Activated naive CD8-positive, alpha-beta T cell treated with anti-CD3 and anti-CD28 coated beads for 36 hours (primary cell): ENCODE measurements around the gene AGAP1. TPM values are rescaled to one million over a fixed set of nuclear protein-coding genes. Genes with fewer than 3 reads are reported as not detected.
"Not testable (repeated sequence)": the region's sequence is repeated elsewhere in the genome, so short reads cannot be mapped to it uniquely, and the experiment has no call there.

Experiments
- DNase-seq: peaks from one replicate; pipeline ENCODE4 v3.0.0; 2021
- H3K27ac Mint-ChIP-seq: one replicate; pipeline ENCODE4 v1.8.0; 2022; ENCODE audit warnings: mild to moderate bottlenecking, moderate library complexity, mixed read lengths
- H3K27me3 Mint-ChIP-seq: one replicate; pipeline ENCODE4 v1.8.0; 2022; ENCODE audit warnings: mild to moderate bottlenecking, mixed read lengths
- H3K36me3 Mint-ChIP-seq: one replicate; pipeline ENCODE4 v1.8.0; 2021; ENCODE audit warnings: mild to moderate bottlenecking, mixed read lengths
- H3K4me1 Mint-ChIP-seq: one replicate; pipeline ENCODE4 v1.8.0; 2021; ENCODE audit warnings: mixed read lengths
- H3K4me3 Mint-ChIP-seq: one replicate; pipeline ENCODE4 v1.8.0; 2022; ENCODE audit warnings: mild to moderate bottlenecking, moderate library complexity, mixed read lengths
- H3K9me3 Mint-ChIP-seq: one replicate; pipeline ENCODE4 v1.8.0; 2022; ENCODE audit warnings: mixed read lengths
- total RNA-seq, 2 experiments: library from RNA; stranded (reverse); gene quantifications; one replicate each; pipeline ENCODE4 v1.2.3, GENCODE V29; 2021

The AGAP1 gene
- total RNA-seq, 2 experiments from 2014 or later = 0.89 to 1.4 TPM

DNA sequence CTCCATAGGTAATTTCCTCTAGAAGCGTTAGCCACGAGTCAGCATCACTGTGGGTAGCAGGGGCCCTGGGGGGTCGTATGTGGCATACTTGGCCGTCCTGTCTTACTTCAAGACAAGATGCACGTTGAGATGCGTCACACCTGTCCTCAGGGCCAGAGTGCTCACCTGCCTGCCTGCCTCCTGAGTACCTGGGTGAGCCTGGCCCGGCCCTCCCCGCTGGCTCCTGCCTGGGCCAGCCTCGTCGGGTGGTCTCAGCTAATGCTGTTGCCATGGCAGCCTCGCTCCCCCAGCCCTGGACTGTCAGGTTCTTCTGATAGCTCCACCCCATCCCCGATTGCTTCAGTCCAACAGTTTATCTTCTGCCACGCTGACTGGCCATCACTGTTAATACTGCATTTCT is 441.9 kb downstream of the AGAP1 start:
- no peak for DNase-seq
- H3K9me3 Mint-ChIP-seq = peaks cover 2% of the 10 kb centered on the region
- peaks cover 12% of the 10 kb centered on the region for H3K27me3 Mint-ChIP-seq
- H3K36me3 Mint-ChIP-seq = no peaks in the 10 kb centered on the region
- no peak overlapping the region for H3K27ac Mint-ChIP-seq
- H3K4me3 Mint-ChIP-seq = no peak overlapping the region
- H3K4me1 Mint-ChIP-seq = no peaks in the 10 kb centered on the region

DNA sequence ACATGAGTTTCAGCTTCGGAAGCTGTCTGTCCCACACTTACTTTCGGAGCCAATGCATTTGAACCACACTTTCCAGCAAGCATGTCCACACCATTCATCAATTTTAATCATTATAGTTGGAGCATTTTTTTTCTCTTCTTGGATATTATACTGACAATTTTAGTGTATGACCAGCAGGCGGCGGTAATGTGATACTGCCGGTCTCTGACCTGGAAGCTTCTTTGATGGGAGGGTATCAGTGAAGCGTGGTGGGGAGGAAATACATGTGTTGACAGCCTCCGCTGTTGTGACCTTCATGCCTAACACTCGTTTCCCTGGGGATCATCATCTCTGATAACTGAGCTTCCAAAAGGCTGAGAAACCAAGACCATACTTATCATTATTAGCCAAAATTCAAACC is 442.6 kb downstream of the AGAP1 start:
- Mint-ChIP-seq H3K36me3 (no peaks in the 10 kb centered on the region), H3K4me3 (no peak overlapping the region), H3K27ac (no peak overlapping the region), H3K27me3 (peaks cover 12% of the 10 kb centered on the region), H3K9me3 (peaks cover 2% of the 10 kb centered on the region), H3K4me1 (no peaks in the 10 kb centered on the region)
- DNase-seq = no peak

DNA sequence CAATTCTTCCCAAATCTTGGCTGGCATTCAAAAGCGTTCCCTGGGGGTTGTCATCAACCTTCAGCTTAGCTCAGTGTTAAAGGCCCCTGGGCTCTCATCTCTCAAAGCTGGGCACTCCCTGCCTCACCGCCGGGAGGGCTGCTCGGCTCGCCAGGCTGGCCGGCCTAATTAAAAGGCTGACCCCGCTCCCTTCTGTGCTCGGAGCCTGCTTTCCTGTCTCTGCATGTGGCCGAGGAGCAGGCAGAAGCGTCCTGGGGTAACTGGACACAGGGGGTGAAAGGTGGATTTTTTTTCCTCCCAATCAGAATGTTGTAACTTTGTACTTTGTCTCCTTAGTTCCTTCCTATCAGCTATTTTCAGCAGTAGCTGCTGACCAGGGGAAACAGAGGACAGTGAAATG is 443.2 kb downstream of the AGAP1 start:
- H3K36me3 Mint-ChIP-seq = no peaks in the 10 kb centered on the region
- no peaks in the 10 kb centered on the region for H3K4me1 Mint-ChIP-seq
- no peak overlapping the region for H3K4me3 Mint-ChIP-seq
- no peak for DNase-seq
- H3K27ac Mint-ChIP-seq = no peak overlapping the region
- peaks cover 2% of the 10 kb centered on the region for H3K9me3 Mint-ChIP-seq
- peaks cover 17% of the 10 kb centered on the region for H3K27me3 Mint-ChIP-seq

DNA sequence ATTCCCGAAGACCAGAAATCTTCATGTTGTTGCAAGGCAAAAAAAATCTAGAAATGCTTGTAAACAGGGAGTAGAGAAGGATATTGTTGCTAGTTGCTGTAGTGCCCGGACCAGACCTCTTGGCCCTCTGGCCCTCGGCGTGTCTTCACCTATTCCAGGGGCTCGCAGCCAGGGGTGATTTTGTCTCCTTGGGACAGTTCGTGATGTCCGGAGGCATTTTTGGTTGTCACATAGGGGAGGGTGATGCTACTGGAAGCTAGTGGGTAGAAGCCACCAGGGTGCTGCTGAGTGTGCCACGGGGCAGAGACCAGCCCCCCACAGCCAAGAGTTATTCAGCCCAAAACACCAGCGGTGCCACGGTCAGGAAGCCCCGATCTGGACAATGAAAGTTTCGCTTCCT is 443.7 kb downstream of the AGAP1 start:
- no peak for DNase-seq
- no peak overlapping the region for H3K27ac Mint-ChIP-seq
- H3K9me3 Mint-ChIP-seq = peaks cover 2% of the 10 kb centered on the region
- peaks cover 17% of the 10 kb centered on the region for H3K27me3 Mint-ChIP-seq
- H3K4me1 Mint-ChIP-seq = no peaks in the 10 kb centered on the region
- no peak overlapping the region for H3K4me3 Mint-ChIP-seq
- no peaks in the 10 kb centered on the region for H3K36me3 Mint-ChIP-seq

DNA sequence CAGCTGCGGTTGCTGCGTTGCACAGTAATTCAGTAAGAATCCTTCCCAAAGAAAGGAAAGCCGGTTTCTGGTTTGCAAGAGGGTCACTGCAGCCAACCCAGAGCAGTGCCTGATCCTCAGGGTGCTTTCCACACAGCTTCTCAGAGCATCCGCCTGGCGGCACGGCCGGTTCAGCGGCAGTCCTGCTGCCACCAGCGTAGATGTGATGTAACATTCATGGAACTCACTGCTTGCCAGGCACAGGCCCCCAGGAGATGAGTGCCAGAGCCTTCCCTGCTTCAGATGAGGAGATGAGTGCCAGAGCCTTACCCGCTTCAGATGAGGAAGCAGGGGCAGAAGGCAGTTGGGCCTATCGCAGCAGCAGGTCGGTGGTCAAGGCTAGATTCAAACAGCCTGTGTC is 444.1 kb downstream of the AGAP1 start:
- Mint-ChIP-seq H3K36me3 (no peaks in the 10 kb centered on the region), H3K9me3 (peaks cover 2% of the 10 kb centered on the region), H3K27me3 (peaks cover 15% of the 10 kb centered on the region), H3K27ac (no peak overlapping the region), H3K4me3 (no peak overlapping the region), H3K4me1 (no peaks in the 10 kb centered on the region)
- no peak for DNase-seq

DNA sequence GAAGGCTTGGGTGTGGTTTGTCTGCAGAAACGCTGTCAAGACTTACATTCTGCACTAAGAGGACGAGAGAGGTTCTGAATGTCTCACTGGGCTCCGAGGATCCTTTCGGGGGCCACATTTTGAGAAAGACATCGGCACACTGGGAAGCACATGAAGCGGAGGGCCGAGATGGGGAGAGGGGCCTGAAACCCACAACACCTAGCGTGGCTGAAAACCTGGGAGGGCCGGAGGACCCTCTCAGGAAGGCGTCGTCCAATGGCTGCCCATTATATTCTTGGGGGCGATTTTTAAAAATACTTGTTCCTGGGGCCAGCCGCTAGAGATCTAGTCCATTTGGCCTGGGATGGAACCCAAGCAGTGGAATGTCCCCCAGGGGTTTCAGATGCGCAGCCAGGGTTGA is 444.8 kb downstream of the AGAP1 start:
- Mint-ChIP-seq H3K4me3 (no peak overlapping the region), H3K27ac (no peak overlapping the region), H3K36me3 (no peaks in the 10 kb centered on the region), H3K4me1 (no peaks in the 10 kb centered on the region), H3K27me3 (peaks cover 12% of the 10 kb centered on the region), H3K9me3 (peaks cover 2% of the 10 kb centered on the region)
- DNase-seq = no peak

DNA sequence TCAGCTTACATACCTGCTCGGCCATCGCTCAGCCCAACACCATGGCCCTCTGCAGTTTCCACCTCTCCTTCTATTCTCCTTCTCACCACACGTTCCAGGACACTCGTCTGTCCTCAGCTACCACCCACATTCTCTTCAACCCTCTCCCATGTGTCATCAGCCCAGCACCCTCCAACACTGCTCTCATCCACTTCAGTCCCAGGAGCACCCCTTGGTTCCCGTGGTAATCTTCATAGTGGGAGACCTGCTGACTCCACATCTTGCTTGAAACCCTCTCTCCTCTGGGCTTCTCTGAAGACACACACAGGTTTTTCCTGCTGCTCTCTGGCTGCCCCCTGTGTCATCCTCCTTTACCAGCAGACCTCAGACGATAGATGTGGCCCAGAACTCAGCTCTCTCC is 445.6 kb downstream of the AGAP1 start:
- Mint-ChIP-seq H3K36me3 (no peaks in the 10 kb centered on the region), H3K9me3 (peaks cover 2% of the 10 kb centered on the region), H3K4me3 (no peak overlapping the region), H3K27me3 (peaks cover 12% of the 10 kb centered on the region), H3K4me1 (no peaks in the 10 kb centered on the region), H3K27ac (no peak overlapping the region)
- DNase-seq = no peak

DNA sequence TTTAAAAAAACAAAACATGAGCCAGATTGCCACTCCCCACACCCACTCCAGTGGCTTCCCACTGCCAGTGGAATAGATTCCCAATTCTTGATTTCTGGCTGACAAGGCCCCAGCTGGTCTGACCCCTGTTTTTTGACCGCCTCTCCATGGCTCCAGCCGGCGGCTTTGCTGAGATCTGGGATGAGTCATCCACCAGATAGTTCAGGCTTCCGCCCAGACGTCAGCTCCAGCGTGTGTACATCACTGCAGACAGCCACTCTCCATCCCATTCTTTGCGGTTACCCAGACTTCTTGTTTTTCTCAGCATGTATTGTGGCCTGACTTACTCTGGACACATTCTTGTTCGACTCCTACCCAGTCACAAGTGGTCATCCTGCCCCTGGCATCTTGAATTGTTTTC is 446.5 kb downstream of the AGAP1 start:
- H3K4me1 Mint-ChIP-seq = no peaks in the 10 kb centered on the region
- H3K36me3 Mint-ChIP-seq = no peaks in the 10 kb centered on the region
- no peak for DNase-seq
- H3K9me3 Mint-ChIP-seq = peaks cover 2% of the 10 kb centered on the region
- H3K27ac Mint-ChIP-seq = no peak overlapping the region
- H3K27me3 Mint-ChIP-seq = peaks cover 12% of the 10 kb centered on the region
- no peak overlapping the region for H3K4me3 Mint-ChIP-seq

DNA sequence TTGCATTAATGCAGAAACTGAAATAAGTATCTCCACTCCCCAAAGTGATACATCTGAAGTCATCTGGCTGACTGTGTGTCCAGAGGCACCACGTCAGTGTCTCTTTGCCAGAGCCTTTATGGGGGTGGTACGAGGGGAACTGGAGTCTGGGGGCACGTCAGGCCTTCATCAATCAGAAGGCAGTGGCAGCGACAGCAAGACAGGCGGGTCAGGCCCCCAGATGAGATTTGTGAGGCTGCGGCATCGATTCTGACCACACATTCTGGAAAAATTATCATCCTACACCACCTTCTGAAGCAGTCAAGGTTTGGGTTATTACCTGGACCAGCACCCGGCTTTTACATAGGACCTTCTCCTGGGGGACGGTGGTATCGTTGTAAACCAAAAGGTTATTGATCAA is 450.7 kb downstream of the AGAP1 start:
- no peaks in the 10 kb centered on the region for H3K4me1 Mint-ChIP-seq
- no peak overlapping the region for H3K4me3 Mint-ChIP-seq

DNA sequence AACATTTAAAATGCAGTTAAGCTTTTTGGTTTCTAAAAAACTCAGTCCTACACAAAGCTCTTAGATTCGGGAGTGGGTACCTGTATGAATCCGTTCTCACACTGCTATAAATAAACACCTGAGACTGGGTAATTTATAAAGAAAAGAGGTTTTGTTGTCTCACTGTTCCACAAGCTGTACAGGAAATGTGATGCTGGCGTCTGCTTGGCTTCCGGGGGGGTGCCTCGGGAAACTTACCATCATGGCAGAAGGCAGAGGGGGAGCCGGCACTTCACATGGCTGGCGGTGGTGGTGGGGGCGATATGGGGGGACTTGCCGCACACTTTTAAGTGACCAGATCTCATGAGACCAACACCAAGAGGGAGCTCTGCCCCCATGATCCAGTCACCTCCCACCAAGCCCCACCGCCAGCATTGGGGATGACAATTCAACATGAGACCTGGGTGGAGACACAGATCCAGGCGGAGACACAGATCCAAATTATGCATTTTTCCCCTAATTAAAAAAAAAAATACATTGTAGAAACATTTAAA is 451.8 kb downstream of the AGAP1 start:
- H3K4me1 Mint-ChIP-seq = no peaks in the 10 kb centered on the region
- H3K36me3 Mint-ChIP-seq = no peaks in the 10 kb centered on the region
- H3K27ac Mint-ChIP-seq = no peak overlapping the region
- no peak overlapping the region for H3K4me3 Mint-ChIP-seq
- peaks cover 28% of the 10 kb centered on the region for H3K27me3 Mint-ChIP-seq
- no peak for DNase-seq
- H3K9me3 Mint-ChIP-seq = no peaks in the 10 kb centered on the region

More for the DNA sequence above, 450.7 kb downstream of the AGAP1 start:
- H3K9me3 Mint-ChIP-seq = no peaks in the 10 kb centered on the region
- no peak overlapping the region for H3K27ac Mint-ChIP-seq
- DNase-seq = no peak
- peaks cover 21% of the 10 kb centered on the region for H3K27me3 Mint-ChIP-seq
- H3K36me3 Mint-ChIP-seq = no peaks in the 10 kb centered on the region

DNA sequence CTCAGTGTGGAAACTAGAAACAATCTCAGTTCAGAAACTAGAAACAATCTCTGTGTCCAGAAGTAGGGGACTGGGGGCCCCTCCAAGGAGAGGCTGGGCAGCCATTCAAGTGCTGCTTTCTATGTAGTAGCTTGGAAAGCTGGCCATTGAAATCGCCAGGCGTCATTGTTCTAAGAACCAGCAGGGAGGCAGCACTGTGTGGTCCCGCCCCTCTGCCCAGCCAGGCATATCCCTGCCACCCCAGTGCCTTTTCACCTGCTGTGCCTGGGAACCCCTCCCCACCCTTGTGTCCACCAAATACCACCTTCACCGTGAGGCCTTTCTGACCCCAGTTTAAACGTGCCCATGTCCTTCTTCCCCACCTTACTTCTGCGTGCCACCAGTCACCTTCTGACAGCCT is 452.7 kb downstream of the AGAP1 start:
- no peak overlapping the region for H3K4me3 Mint-ChIP-seq
- peaks cover 33% of the 10 kb centered on the region for H3K27me3 Mint-ChIP-seq

DNA sequence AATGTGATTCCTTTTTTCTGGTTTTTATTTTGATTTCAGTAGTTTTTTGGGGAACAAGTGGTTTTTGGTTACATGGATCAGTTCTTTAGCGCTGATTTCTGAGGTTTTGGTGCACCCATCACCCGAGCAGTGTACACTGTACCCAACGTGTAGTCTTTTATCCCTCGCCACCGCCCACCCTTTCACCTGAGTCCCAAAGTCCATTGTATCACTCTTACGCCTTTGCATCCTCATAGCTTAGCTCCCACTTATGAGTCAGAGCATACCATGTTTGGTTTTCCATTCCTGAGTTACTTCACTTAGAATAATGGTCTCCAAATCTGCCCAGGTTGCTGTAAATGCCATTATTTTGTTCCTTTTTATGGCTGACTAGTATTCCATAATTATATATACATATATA is 453.2 kb downstream of the AGAP1 start:
- H3K27me3 Mint-ChIP-seq = peaks cover 33% of the 10 kb centered on the region
- not testable (repeated sequence) for H3K9me3 Mint-ChIP-seq, DNase-seq, H3K36me3 Mint-ChIP-seq, H3K4me3 Mint-ChIP-seq, H3K27ac Mint-ChIP-seq, H3K4me1 Mint-ChIP-seq

More for the DNA sequence above, 452.7 kb downstream of the AGAP1 start:
- Mint-ChIP-seq H3K36me3 (no peaks in the 10 kb centered on the region), H3K9me3 (no peaks in the 10 kb centered on the region), H3K27ac (no peak overlapping the region), H3K4me1 (peaks cover 3% of the 10 kb centered on the region)
- no peak for DNase-seq

DNA sequence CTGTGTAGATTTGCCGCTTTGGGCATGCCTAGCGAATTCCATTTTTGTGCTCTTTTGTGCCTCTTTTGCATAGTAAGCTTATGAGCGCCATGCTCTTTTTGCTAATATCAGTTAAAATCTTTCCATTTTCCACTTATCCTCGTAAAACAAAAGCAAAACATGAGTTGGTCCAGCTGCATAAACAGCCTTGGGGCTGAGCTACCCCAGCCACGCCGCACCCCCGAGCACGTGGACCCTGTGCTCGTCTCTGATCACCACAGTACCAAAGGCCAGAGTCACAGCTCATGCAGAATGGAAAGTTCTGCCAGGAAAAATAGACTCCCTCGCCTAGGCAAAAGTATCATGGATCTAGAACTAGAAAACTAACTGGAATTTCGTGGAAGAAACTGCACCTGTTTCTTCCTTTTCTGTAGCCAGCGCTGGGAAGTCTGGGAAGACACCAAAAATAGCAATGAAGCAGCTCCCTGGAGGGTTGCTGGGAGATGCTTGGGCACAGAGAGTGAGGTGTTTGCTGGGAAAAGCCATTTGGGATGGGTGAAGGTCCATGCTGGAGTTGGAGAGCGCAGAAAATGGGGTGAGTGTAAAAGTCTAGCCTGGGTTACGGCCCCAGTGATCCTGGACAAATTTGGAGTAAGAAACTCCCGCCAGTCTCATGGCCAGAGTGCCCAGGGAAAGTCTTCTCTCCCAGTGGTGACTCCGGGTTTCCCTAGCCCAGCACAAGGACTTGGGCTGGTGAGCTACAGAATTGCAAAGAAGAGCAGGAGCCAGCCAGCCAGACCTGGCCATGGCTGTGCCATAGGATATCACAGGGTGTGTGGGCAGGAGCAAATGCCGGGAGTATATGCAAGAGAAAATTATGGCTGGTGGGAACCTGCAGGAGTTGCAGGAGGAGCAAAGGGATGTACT is 456.0 kb downstream of the AGAP1 start:
- Mint-ChIP-seq H3K36me3 (no peaks in the 10 kb centered on the region), H3K4me1 (peaks cover 9% of the 10 kb centered on the region), H3K4me3 (no peak overlapping the region), H3K27me3 (peaks cover 51% of the 10 kb centered on the region), H3K27ac (no peak overlapping the region), H3K9me3 (no peaks in the 10 kb centered on the region)
- DNase-seq = no peak

DNA sequence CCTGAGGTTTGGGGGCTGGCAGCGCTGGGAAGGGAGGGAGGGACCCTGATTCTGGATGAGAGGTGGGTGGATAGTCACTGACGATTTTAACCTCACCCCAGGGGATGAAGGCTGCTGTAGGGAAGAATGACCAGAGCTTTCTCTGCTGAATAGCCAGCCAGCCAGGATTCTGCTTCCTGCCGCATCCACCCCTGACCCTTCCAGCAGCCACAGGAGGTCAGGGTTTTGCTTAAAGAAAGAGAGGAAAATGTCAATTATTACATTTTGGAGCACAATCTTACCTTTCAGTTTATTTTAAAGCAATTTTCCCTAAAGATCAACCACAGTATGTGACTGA is 456.6 kb downstream of the AGAP1 start:
- H3K4me3 Mint-ChIP-seq = no peak overlapping the region
- H3K4me1 Mint-ChIP-seq = peaks cover 9% of the 10 kb centered on the region
- H3K27me3 Mint-ChIP-seq = peaks cover 55% of the 10 kb centered on the region
- no peaks in the 10 kb centered on the region for H3K36me3 Mint-ChIP-seq
- H3K9me3 Mint-ChIP-seq = no peaks in the 10 kb centered on the region
- no peak overlapping the region for H3K27ac Mint-ChIP-seq
- DNase-seq = no peak

DNA sequence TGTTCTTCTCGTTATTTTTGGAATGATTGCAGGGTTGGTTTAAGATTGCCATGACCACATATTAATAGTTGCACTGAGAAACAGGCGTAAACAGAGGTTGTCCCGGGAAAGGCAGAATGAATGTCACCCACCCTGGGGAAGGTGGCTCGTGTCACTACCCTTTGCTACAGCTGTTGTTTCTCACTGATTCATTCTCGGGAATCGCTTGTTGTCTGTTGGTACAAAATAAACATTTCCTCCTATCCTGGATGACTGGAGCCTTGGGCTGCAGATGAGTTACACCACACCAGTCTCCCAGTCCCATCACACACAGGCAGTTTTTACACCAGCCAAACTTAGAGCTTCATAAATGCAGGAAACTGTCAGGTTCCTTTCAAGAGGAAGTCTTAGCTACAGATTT is 457.6 kb downstream of the AGAP1 start:
- Mint-ChIP-seq H3K36me3 (no peaks in the 10 kb centered on the region), H3K4me1 (peaks cover 11% of the 10 kb centered on the region), H3K27me3 (peaks cover 55% of the 10 kb centered on the region), H3K4me3 (no peak overlapping the region), H3K27ac (no peak overlapping the region), H3K9me3 (no peaks in the 10 kb centered on the region)
- DNase-seq = no peak

DNA sequence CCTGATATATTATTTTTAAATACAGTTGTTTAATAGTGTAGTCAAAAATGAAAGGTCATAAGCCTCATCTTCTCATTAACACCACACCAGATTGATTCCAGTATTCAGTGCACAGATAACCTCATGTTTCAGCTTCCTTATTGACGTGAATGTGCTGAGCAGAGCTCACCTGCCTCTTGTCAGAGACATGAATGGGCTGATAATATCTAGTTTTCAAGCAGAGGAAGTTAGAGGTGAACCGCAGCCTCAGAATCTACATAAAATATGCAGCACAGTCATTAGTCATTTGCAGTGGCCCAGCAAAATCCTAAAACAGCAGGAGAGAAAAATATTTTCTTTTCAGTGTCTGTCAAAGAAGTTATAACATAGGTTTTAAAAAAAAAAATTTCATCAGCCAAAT is 458.1 kb downstream of the AGAP1 start:
- peaks cover 11% of the 10 kb centered on the region for H3K4me1 Mint-ChIP-seq
- DNase-seq = no peak
- no peak overlapping the region for H3K27ac Mint-ChIP-seq
- H3K27me3 Mint-ChIP-seq = peaks cover 55% of the 10 kb centered on the region
- no peaks in the 10 kb centered on the region for H3K36me3 Mint-ChIP-seq
- no peaks in the 10 kb centered on the region for H3K9me3 Mint-ChIP-seq
- no peak overlapping the region for H3K4me3 Mint-ChIP-seq
